HepG2 (cell line): ENCODE results near the gene MT1F. TPM values are rescaled to one million over a fixed set of nuclear protein-coding genes. Genes with fewer than 3 reads are reported as not detected.

Source experiments
- ATAC-seq: fragments of 200-7000 bp; cut with Tn5 transposase; 3 replicates; pipeline ENCODE4 v1.9.1; 2020; ENCODE audit warnings: mild to moderate bottlenecking, moderate library complexity
- BruUV-seq: library from RNA; stranded (reverse); fragments of 400-500 nt; replicated peaks from 2 replicates; lab custom pipeline; 2021; lab: Mats Ljungman, UMichigan
- CTCF ChIA-PET: fragments of 300-600 bp; formaldehyde crosslinking; extraction: SDS; loops from one replicate; lab custom pipeline; 2021; ENCODE audit warnings: low total read pairs, inconsistent platforms, low intra/inter-chr PET ratio; lab: Yijun Ruan, JAX
- POLR2A ChIA-PET: fragments of 350-600 bp; sonication (Branson Sonifier 250); formaldehyde crosslinking; loops from one replicate; lab custom pipeline; 2020; ENCODE audit warnings: antibody characterized with exemption, inconsistent platforms; lab: Yijun Ruan, JAX
- DNase-seq: peaks from one replicate; pipeline ENCODE4 v3.0.0-alpha.2; 2015; ENCODE audit warnings: low spot score
- FAIRE-seq: peaks from 3 replicates; lab custom pipeline; 2011; peaks lifted over from hg19 to GRCh38; lab: Jason Lieb, UNC
- H2AFZ ChIP-seq: one replicate; pipeline ENCODE4 v1.6.1; 2011; ENCODE audit warnings: low read length, inconsistent platforms
- H3K27ac ChIP-seq: fragments of 300-600 bp; 3 replicates; pipeline ENCODE4 v1.8.0; 2011; ENCODE audit warnings: mixed run types, mild to moderate bottlenecking, mixed read lengths, low read length, inconsistent platforms; ENCODE audit not compliant: insufficient read depth; ENCODE audit errors: extremely low read length
- H3K27me3 ChIP-seq, 2 experiments: fragments of 200-600 bp in 1 of 2; 2 replicates in 1 of 2; 3 replicates in 1 of 2; pipeline versions ENCODE4 v1.6.0 to v1.8.0; 2011; ENCODE audit warnings: low read length in 2 of 2, mild to moderate bottlenecking in 2 of 2, moderate library complexity in 2 of 2, inconsistent platforms in 1 of 2; ENCODE audit not compliant: insufficient read depth in 2 of 2, control insufficient read depth in 1 of 2
- H3K36me3 ChIP-seq, 2 experiments: fragments of 200-600 bp in 1 of 2; replicated peaks in 1 of 2; 2 replicates in 1 of 2; 3 replicates in 1 of 2; pipeline versions ENCODE4 v1.5.1 to v1.8.0; 2011; ENCODE audit warnings: low read length in 2 of 2, inconsistent platforms in 1 of 2; ENCODE audit not compliant: insufficient read depth in 2 of 2, control insufficient read depth in 1 of 2
- H3K4me1 ChIP-seq: 2 replicates; pipeline ENCODE4 v1.5.1; 2012; ENCODE audit warnings: low read length, inconsistent platforms; ENCODE audit not compliant: insufficient read depth
- H3K4me2 ChIP-seq: 2 replicates; pipeline ENCODE4 v1.6.0; 2011; ENCODE audit warnings: low read depth, low read length, inconsistent platforms
- H3K4me3 ChIP-seq, 3 experiments: fragments of 200-600 bp in 1 of 3; sonication (generic), shearing (Covaris generic) in 1 of 3; replicated peaks in 1 of 3; 2 replicates each; pipeline ENCODE4 v1.5.1; 2011 to 2016; ENCODE audit warnings: low read length in 3 of 3, inconsistent platforms in 2 of 3, low read depth in 2 of 3, mild to moderate bottlenecking in 2 of 3, control low read depth in 1 of 3, mixed read lengths in 1 of 3; ENCODE audit not compliant: insufficient read depth in 1 of 3
- H3K79me2 ChIP-seq: one replicate; pipeline ENCODE4 v1.6.1; 2011; ENCODE audit warnings: low read length, inconsistent platforms; ENCODE audit not compliant: insufficient read depth
- H3K9ac ChIP-seq: 2 replicates; pipeline ENCODE4 v1.6.0; 2011; ENCODE audit warnings: mild to moderate bottlenecking, low read depth, low read length, inconsistent platforms; ENCODE audit not compliant: insufficient read depth
- H3K9me3 ChIP-seq: 2 replicates; pipeline ENCODE4 v1.5.1; 2012; ENCODE audit warnings: mild to moderate bottlenecking, low read length
- H4K20me1 ChIP-seq: 2 replicates; pipeline ENCODE4 v1.6.0; 2011; ENCODE audit warnings: inconsistent platforms, mild to moderate bottlenecking, low read length, moderate library complexity; ENCODE audit not compliant: insufficient read depth
- ADNP ChIP-seq: sonication (generic); formaldehyde crosslinking; IDR thresholded peaks from 2 replicates; pipeline ENCODE4 v1.4.0; 2020; ENCODE audit warnings: missing genetic modification reagents
- AGO2 ChIP-seq: fragments of 200-400 bp; formaldehyde crosslinking; optimal IDR thresholded peaks from 2 replicates; pipeline ENCODE3; 2017; ENCODE audit warnings: mild to moderate bottlenecking, low read depth, low read length, moderate library complexity
- AKAP8 ChIP-seq: sonication (generic); formaldehyde crosslinking; IDR thresholded peaks from 2 replicates; pipeline ENCODE4 v1.5.1; 2020; ENCODE audit warnings: mild to moderate bottlenecking, missing genetic modification reagents
- ARNTL ChIP-seq: sonication (generic); formaldehyde crosslinking; IDR thresholded peaks from 2 replicates; pipeline ENCODE4 v1.4.0; 2020; ENCODE audit warnings: mild to moderate bottlenecking, missing genetic modification reagents
- EED ChIP-seq: sonication (generic); formaldehyde crosslinking; IDR thresholded peaks from 2 replicates; pipeline ENCODE4 v1.5.0; 2020; ENCODE audit warnings: mild to moderate bottlenecking, missing genetic modification reagents
- GABPA ChIP-seq, 2 experiments: IDR thresholded peaks; 2 replicates each; pipeline ENCODE4 v1.6.1; 2011 to 2016; ENCODE audit warnings: low read depth in 2 of 2, low read length in 1 of 2, missing biosample characterization in 1 of 2, missing genetic modification characterization in 1 of 2
- HBP1 ChIP-seq: IDR thresholded peaks from 2 replicates; pipeline ENCODE4 v1.6.1; 2016; ENCODE audit warnings: low read depth, control low read depth
- HOXA5 ChIP-seq: sonication (generic); formaldehyde crosslinking; IDR thresholded peaks from 2 replicates; pipeline ENCODE4 v1.4.0; 2020; ENCODE audit warnings: missing genetic modification reagents
- MEIS1 ChIP-seq: sonication (generic); formaldehyde crosslinking; IDR thresholded peaks from 2 replicates; pipeline ENCODE4 v1.9.0; 2021; ENCODE audit warnings: mild to moderate bottlenecking, missing genetic modification reagents, moderate library complexity, borderline replicate concordance
- SMYD3 ChIP-seq: sonication (generic); formaldehyde crosslinking; IDR thresholded peaks from 2 replicates; pipeline ENCODE4 v1.8.1; 2023; ENCODE audit warnings: mild to moderate bottlenecking, missing genetic modification reagents
- ZBTB7B ChIP-seq: sonication (generic); formaldehyde crosslinking; IDR thresholded peaks from 2 replicates; pipeline ENCODE4 v1.4.0; 2020; ENCODE audit warnings: missing genetic modification reagents
- ZNF569 ChIP-seq: sonication (generic); formaldehyde crosslinking; IDR thresholded peaks from 2 replicates; pipeline ENCODE4 v1.5.0; 2020; ENCODE audit warnings: mild to moderate bottlenecking, missing genetic modification reagents, moderate library complexity, borderline replicate concordance
- ZNF775 ChIP-seq: sonication (generic); formaldehyde crosslinking; IDR thresholded peaks from 2 replicates; pipeline ENCODE4 v1.4.0; 2020; ENCODE audit warnings: missing genetic modification reagents, mild to moderate bottlenecking, moderate library complexity, borderline replicate concordance
- WGBS: methylation state at CpG from one replicate; pipeline ENCODE4 v1.1.6; 2017; ENCODE audit warnings: low lambda C conversion rate; 5-methylcytosine and 5-hydroxymethylcytosine counted together
- in situ Hi-C: cut with HindIII; loops from 2 replicates; pipeline ENCODE4 v1.10.0; 2017; ENCODE audit warnings: low pct_unique_long_range_greater_than_20kb; ENCODE audit not compliant: extremely low pct_ligation_motif_present
- intact Hi-C: fragments of 100-400 bp; cut with micrococcal nuclease; formaldehyde crosslinking; loops from one replicate; pipeline ENCODE4 v1.10.0; 2022; ENCODE audit not compliant: unreplicated experiment
- polyA plus RNA-seq, 8 experiments: library from polyadenylated mRNA; depleted of rRNA in 3 of 8; stranded (reverse) in 7 of 8; unstranded in 1 of 8; fragments of >200 nt; fragmentation: Illumina TruSeq in 4 of 8; extraction: Trizol in 4 of 8; gene quantifications; 2 replicates each; pipeline versions ENCODE4 v1.2.1 to v1.2.3, GENCODE V29; 2011 to 2016; ENCODE audit warnings: low read depth in 4 of 8, missing spikeins in 1 of 8, mixed read lengths in 1 of 8; ENCODE audit not compliant: insufficient read depth in 1 of 8
- total RNA-seq, 5 experiments: library from RNA; depleted of rRNA; stranded (reverse); fragments of >200 nt; fragmentation: Illumina TruSeq; extraction: Trizol; gene quantifications; 2 replicates each; pipeline ENCODE4 v1.2.3, GENCODE V29; 2016; ENCODE audit warnings: low read depth in 1 of 5
- TF ChIP-seq, protein P1 (sequence below): sonication (generic); formaldehyde crosslinking; IDR thresholded peaks from 2 replicates; pipeline ENCODE4 v1.4.0; 2020; ENCODE audit warnings: mild to moderate bottlenecking, missing genetic modification reagents
- TF ChIP-seq, protein P2 (sequence below): sonication (generic); formaldehyde crosslinking; IDR thresholded peaks from 2 replicates; pipeline ENCODE4 v1.4.0; 2020; ENCODE audit warnings: missing genetic modification reagents, borderline replicate concordance

Gene MT1F
- total and polyA plus RNA-seq, 2 of the 13 experiments (the other 11 are each of a cell fraction or from before 2014, with no cell fraction given): 1.9 to 169 TPM

DNA sequence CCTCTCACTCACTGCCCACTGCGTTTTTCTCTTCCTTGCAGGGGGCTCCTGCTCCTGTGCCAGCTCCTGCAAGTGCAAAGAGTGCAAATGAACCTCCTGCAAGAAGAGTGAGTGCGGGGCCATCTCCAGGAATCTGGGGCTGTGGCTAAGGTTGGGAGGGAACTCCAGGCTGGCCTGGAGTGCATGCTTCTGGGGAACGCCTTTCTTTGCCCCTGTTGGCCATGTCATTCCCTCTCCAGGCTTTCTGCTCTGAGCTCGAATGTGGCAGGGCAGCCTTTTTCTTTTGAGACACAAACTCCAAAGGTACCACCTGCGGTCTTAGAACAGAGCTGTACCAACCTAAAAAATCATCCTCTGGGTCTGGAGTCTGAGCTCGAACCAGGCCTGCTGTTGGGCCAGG lies 39.6 kb upstream of the MT1F start (continued):
- TF ChIP-seq, protein P1, sequence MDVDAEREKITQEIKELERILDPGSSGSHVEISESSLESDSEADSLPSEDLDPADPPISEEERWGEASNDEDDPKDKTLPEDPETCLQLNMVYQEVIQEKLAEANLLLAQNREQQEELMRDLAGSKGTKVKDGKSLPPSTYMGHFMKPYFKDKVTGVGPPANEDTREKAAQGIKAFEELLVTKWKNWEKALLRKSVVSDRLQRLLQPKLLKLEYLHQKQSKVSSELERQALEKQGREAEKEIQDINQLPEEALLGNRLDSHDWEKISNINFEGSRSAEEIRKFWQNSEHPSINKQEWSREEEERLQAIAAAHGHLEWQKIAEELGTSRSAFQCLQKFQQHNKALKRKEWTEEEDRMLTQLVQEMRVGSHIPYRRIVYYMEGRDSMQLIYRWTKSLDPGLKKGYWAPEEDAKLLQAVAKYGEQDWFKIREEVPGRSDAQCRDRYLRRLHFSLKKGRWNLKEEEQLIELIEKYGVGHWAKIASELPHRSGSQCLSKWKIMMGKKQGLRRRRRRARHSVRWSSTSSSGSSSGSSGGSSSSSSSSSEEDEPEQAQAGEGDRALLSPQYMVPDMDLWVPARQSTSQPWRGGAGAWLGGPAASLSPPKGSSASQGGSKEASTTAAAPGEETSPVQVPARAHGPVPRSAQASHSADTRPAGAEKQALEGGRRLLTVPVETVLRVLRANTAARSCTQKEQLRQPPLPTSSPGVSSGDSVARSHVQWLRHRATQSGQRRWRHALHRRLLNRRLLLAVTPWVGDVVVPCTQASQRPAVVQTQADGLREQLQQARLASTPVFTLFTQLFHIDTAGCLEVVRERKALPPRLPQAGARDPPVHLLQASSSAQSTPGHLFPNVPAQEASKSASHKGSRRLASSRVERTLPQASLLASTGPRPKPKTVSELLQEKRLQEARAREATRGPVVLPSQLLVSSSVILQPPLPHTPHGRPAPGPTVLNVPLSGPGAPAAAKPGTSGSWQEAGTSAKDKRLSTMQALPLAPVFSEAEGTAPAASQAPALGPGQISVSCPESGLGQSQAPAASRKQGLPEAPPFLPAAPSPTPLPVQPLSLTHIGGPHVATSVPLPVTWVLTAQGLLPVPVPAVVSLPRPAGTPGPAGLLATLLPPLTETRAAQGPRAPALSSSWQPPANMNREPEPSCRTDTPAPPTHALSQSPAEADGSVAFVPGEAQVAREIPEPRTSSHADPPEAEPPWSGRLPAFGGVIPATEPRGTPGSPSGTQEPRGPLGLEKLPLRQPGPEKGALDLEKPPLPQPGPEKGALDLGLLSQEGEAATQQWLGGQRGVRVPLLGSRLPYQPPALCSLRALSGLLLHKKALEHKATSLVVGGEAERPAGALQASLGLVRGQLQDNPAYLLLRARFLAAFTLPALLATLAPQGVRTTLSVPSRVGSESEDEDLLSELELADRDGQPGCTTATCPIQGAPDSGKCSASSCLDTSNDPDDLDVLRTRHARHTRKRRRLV (CRISPR knock-in tag): no peak
- TF ChIP-seq ARNTL (CRISPR knock-in tag): no peak
- TF ChIP-seq GABPA (IDR thresholded peaks at IDR 0.05; ENCODE audit: low read depth, low read length): no peak
- TF ChIP-seq GABPA (CRISPR knock-in tag; IDR thresholded peaks at IDR 0.05; ENCODE audit: low read depth): no peak
- TF ChIP-seq AGO2: no peak
- no peak for TF ChIP-seq ADNP
- TF ChIP-seq SMYD3 (CRISPR knock-in tag): no peak

DNA sequence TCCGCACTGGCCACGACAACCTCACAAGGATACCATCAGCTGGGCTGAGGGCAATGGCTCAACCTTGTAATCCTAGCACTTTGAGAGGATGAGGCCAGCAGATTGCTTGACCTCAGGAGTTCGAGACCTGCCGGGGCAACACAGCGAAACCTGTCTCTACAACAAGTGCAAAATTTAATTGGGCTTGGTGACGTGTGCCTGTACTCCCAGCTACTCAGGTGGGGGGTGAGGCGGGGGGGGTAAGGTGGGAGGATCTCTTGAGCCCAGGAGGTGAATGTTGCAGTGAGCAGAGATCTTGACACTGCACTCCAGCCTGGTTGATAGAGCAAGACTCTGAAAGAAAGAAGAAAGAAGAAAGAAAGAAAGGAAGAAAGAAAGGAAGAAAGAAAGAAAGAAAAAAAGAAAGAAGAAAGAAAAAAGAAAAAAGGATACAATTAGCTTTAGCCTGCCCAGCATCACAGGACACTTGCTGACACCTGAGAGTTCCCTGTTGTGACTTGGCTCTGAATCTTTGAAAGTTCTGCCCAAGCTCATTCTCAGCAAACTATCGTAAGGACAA lies 37.3 kb upstream of the MT1F start:
- in situ Hi-C loops: no loop called here
- CTCF ChIA-PET: no interaction called here
- no peak for FAIRE-seq
- TF ChIP-seq ZBTB7B (CRISPR knock-in tag) (no peak), HBP1 (CRISPR knock-in tag) (no peak), EED (CRISPR knock-in tag) (no peak), AKAP8 (CRISPR knock-in tag) (no peak), MEIS1 (no peak), HOXA5 (CRISPR knock-in tag) (no peak), ZNF569 (no peak), ZNF775 (CRISPR knock-in tag) (no peak)
- TF ChIP-seq, protein P2, sequence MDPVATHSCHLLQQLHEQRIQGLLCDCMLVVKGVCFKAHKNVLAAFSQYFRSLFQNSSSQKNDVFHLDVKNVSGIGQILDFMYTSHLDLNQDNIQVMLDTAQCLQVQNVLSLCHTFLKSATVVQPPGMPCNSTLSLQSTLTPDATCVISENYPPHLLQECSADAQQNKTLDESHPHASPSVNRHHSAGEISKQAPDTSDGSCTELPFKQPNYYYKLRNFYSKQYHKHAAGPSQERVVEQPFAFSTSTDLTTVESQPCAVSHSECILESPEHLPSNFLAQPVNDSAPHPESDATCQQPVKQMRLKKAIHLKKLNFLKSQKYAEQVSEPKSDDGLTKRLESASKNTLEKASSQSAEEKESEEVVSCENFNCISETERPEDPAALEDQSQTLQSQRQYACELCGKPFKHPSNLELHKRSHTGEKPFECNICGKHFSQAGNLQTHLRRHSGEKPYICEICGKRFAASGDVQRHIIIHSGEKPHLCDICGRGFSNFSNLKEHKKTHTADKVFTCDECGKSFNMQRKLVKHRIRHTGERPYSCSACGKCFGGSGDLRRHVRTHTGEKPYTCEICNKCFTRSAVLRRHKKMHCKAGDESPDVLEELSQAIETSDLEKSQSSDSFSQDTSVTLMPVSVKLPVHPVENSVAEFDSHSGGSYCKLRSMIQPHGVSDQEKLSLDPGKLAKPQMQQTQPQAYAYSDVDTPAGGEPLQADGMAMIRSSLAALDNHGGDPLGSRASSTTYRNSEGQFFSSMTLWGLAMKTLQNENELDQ (CRISPR knock-in tag): no peak

More for the DNA sequence above, 37.3 kb upstream of the MT1F start:
- no peak for ATAC-seq
- Histone ChIP-seq H2AFZ (no peak overlapping the region), H3K9me3 (no peaks in the 10 kb centered on the region), H3K27me3 (peaks cover 11 to 46% of the 10 kb centered on the region in 2 experiments; a peak in 4 of 5 replicates), H3K79me2 (no peaks in the 10 kb centered on the region), H3K4me2 (no peak overlapping the region), H4K20me1 (no peaks in the 10 kb centered on the region), H3K4me1 (peaks cover 32% of the 10 kb centered on the region), H3K27ac (no peak overlapping the region), H3K36me3 (no peaks in the 10 kb centered on the region), H3K4me3 (no peak overlapping the region), H3K9ac (no peak overlapping the region)
- POLR2A ChIA-PET: no interaction called here
- no TSS peak for BruUV-seq
- no peak for DNase-seq
- intact Hi-C loops: no loop called here
- WGBS: 60% methylated on average over 8 of the region's 8 CpGs
